NCI-H748 (cell line): ENCODE data around the gene LDLR.
"Not testable (repeated sequence)": the region's sequence is repeated elsewhere in the genome, so short reads cannot be mapped to it uniquely, and the experiment has no call there.

Source experiments
- DNase-seq: peaks from one replicate; lab custom pipeline; 2025; ENCODE audit not compliant: unreplicated experiment; lab: John Stamatoyannopoulos, UW

Gene LDLR

GRCh38 chr19:11169896-11170678 lies 80.8 kb downstream of the LDLR start:
- DNase-seq = no peak

GRCh38 chr19:11171144-11171543 lies 81.9 kb downstream of the LDLR start:
- no peak for DNase-seq

GRCh38 chr19:11172576-11172975 lies 83.3 kb downstream of the LDLR start:
- no peak for DNase-seq

GRCh38 chr19:11173516-11174155 lies 84.4 kb downstream of the LDLR start:
- DNase-seq = no peak

GRCh38 chr19:11174336-11174735 lies 85.1 kb downstream of the LDLR start:
- DNase-seq = no peak

- DNase-seq = no peak
These were observed 86.7 kb downstream of the LDLR start for GRCh38 chr19:11175920-11176319.

GRCh38 chr19:11176466-11177193 lies 87.4 kb downstream of the LDLR start:
- no peak for DNase-seq

- no peak for DNase-seq
These were observed 88.3 kb downstream of the LDLR start for GRCh38 chr19:11177592-11177991.

- DNase-seq = not testable (repeated sequence)
These were observed 89.8 kb downstream of the LDLR start for GRCh38 chr19:11179145-11179465.

GRCh38 chr19:11179716-11180297 lies 90.5 kb downstream of the LDLR start:
- DNase-seq = no peak

GRCh38 chr19:11180346-11180745 lies 91.1 kb downstream of the LDLR start:
- no peak for DNase-seq

GRCh38 chr19:11180975-11181374 lies 91.7 kb downstream of the LDLR start:
- DNase-seq = not testable (repeated sequence)

- no peak for DNase-seq
These were observed 92.2 kb downstream of the LDLR start for GRCh38 chr19:11181488-11181887.
